PFSK-1 (cell line): Measurements from ENCODE around the gene ABCF2.

Experiments
- FOXP2 ChIP-seq: optimal IDR thresholded peaks from 2 replicates; pipeline ENCODE3; 2011; ENCODE audit warnings: borderline replicate concordance, control low read depth, inconsistent platforms; ENCODE audit not compliant: insufficient read depth; ENCODE audit errors: extremely low read length, extremely low read depth
- POLR2AphosphoS5 ChIP-seq: IDR thresholded peaks from 2 replicates; pipeline ENCODE4 v1.6.1; 2012; ENCODE audit warnings: low read depth, mild to moderate bottlenecking, control low read depth, low read length, moderate library complexity
- SIN3A ChIP-seq: IDR thresholded peaks from 2 replicates; pipeline ENCODE4 v1.6.1; 2012; ENCODE audit warnings: mild to moderate bottlenecking, low read length, moderate library complexity, borderline replicate concordance; ENCODE audit not compliant: insufficient read depth
- TAF1 ChIP-seq: IDR thresholded peaks from 2 replicates; pipeline ENCODE4 v1.6.1; 2012; ENCODE audit warnings: low read length, control low read depth, borderline replicate concordance; ENCODE audit not compliant: insufficient read depth
- TF ChIP-seq, protein P1 (sequence below), 2 experiments: IDR thresholded peaks; 2 replicates each; pipeline versions ENCODE4 v1.6.1 to v1.8.0; 2011 to 2012; ENCODE audit warnings: low read depth in 2 of 2, low read length in 2 of 2, control low read depth in 1 of 2, inconsistent platforms in 1 of 2, mild to moderate bottlenecking in 1 of 2, moderate library complexity in 1 of 2; ENCODE audit not compliant: insufficient read depth in 1 of 2

DNA sequence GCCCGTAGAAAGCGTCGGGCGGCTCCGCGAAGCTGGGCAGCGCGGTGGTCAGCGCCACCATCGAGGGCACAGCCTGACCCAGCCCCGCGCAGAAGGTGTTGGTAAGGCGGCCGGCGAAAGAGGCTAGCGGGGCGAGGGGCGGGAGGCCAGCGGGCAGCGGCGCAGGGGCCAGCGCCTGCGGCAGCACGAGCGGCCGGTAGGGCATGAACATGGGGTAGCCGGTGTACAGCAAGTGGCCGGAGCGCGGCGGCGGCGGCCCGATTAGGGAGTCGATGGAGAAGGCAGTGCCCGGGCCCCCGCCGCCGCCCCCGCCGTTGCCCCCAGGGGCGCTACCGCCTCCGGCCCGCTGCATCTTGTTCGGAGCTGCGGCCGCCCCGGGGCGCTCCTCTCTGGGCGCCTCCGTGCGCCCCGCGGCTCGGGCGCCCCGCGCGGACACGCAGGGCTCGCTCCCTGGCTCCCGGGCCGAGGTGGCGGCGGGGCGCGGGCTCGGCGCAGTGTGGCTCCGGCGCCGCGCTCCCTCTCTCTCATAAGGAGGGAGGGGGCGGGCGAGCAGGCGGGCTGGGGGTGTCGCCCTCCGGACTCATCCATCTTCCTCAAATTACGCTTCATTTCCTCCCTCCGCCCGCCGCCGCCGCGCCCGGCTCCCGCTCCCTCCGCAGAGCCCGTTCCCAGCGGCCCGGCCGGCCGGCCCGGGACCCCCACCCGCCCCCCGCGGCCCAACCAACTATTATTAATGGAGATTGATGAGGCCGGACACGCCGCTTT is 59.6 kb downstream of the ABCF2 start, which contains the start of gene GBX1:
- TF ChIP-seq, protein P1, sequence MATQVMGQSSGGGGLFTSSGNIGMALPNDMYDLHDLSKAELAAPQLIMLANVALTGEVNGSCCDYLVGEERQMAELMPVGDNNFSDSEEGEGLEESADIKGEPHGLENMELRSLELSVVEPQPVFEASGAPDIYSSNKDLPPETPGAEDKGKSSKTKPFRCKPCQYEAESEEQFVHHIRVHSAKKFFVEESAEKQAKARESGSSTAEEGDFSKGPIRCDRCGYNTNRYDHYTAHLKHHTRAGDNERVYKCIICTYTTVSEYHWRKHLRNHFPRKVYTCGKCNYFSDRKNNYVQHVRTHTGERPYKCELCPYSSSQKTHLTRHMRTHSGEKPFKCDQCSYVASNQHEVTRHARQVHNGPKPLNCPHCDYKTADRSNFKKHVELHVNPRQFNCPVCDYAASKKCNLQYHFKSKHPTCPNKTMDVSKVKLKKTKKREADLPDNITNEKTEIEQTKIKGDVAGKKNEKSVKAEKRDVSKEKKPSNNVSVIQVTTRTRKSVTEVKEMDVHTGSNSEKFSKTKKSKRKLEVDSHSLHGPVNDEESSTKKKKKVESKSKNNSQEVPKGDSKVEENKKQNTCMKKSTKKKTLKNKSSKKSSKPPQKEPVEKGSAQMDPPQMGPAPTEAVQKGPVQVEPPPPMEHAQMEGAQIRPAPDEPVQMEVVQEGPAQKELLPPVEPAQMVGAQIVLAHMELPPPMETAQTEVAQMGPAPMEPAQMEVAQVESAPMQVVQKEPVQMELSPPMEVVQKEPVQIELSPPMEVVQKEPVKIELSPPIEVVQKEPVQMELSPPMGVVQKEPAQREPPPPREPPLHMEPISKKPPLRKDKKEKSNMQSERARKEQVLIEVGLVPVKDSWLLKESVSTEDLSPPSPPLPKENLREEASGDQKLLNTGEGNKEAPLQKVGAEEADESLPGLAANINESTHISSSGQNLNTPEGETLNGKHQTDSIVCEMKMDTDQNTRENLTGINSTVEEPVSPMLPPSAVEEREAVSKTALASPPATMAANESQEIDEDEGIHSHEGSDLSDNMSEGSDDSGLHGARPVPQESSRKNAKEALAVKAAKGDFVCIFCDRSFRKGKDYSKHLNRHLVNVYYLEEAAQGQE (IDR thresholded peaks at IDR 0.05; ENCODE audit: insufficient read depth in 1 of 2, low read depth in 2 of 2, low read length in 2 of 2), result no peak
- TF ChIP-seq TAF1, result no peak
- TF ChIP-seq SIN3A, result no peak
- no peak for TF ChIP-seq POLR2AphosphoS5
- no peak for TF ChIP-seq FOXP2
